HG03175 (cell line): ENCODE results near the gene CCL14.
"Not testable (repeated sequence)": the region's sequence is repeated elsewhere in the genome, so short reads cannot be mapped to it uniquely, and the experiment has no call there.

Source experiments
- ATAC-seq: cut with Tn5 transposase; IDR thresholded peaks from one replicate; pipeline ENCODE4 v1.9.1; 2021; ENCODE audit warnings: mild to moderate bottlenecking, moderate library complexity; ENCODE audit not compliant: unreplicated experiment

Gene CCL14

GRCh38 chr17:35995346-35995745 is 8.8 kb upstream of the CCL14 start:
- not testable (repeated sequence) for ATAC-seq

GRCh38 chr17:35991075-35991474 is 4.5 kb upstream of the CCL14 start:
- no peak for ATAC-seq

- no peak for ATAC-seq
Measured at GRCh38 chr17:35988164-35988563, 1.6 kb upstream of the CCL14 start.

GRCh38 chr17:35984140-35984539 is 2.4 kb downstream of the CCL14 start:
- no peak for ATAC-seq

- no peak for ATAC-seq
Measured at GRCh38 chr17:35982409-35983191, 3.9 kb downstream of the CCL14 start.

- ATAC-seq, result no peak
Measured at GRCh38 chr17:35981908-35982330, 4.6 kb downstream of the CCL14 start.

- no peak for ATAC-seq
Measured at GRCh38 chr17:35981246-35981645, 5.3 kb downstream of the CCL14 start, which contains the start of gene CCL16. TSS of gene CCL16 (minus strand) at chr17:35981497. CDS start at chr17:35981420, 77 bp downstream.

- no peak for ATAC-seq
Measured at GRCh38 chr17:35978346-35978745, 8.2 kb downstream of the CCL14 start.

GRCh38 chr17:35977509-35977908 is 9.0 kb downstream of the CCL14 start:
- ATAC-seq, result no peak

- ATAC-seq, result no peak
Measured at GRCh38 chr17:35973333-35974260, 12.9 kb downstream of the CCL14 start.

- ATAC-seq, result no peak
Measured at GRCh38 chr17:35972945-35973332, 13.6 kb downstream of the CCL14 start.

GRCh38 chr17:35972535-35972934 is 14.0 kb downstream of the CCL14 start:
- no peak for ATAC-seq

GRCh38 chr17:35972066-35972465 is 14.5 kb downstream of the CCL14 start:
- ATAC-seq, result no peak

- no peak for ATAC-seq
Measured at GRCh38 chr17:35969558-35970380, 16.8 kb downstream of the CCL14 start.

GRCh38 chr17:35968520-35969054 is 17.9 kb downstream of the CCL14 start:
- ATAC-seq, result no peak

GRCh38 chr17:35965272-35965671 is 21.3 kb downstream of the CCL14 start:
- no peak for ATAC-seq

GRCh38 chr17:35963663-35964062 is 22.9 kb downstream of the CCL14 start:
- ATAC-seq, result no peak

GRCh38 chr17:35953720-35954119 is 32.8 kb downstream of the CCL14 start:
- no peak for ATAC-seq

GRCh38 chr17:35949401-35949800 is 37.1 kb downstream of the CCL14 start:
- ATAC-seq, result no peak

- no peak for ATAC-seq
Measured at GRCh38 chr17:35948092-35948491, 38.4 kb downstream of the CCL14 start.

GRCh38 chr17:35947156-35947585 is 39.4 kb downstream of the CCL14 start:
- no peak for ATAC-seq
